IPS DF 19.7 (cell line): ENCODE data around the gene SCN5A.

Experiments used
- DNase-seq: peaks from one replicate; pipeline ENCODE4 v3.0.0-alpha.2; 2013; ENCODE audit warnings: low read depth, low spot score

The SCN5A gene

GRCh38 chr3:38649500-38650247 is at the start of gene SCN5A:
Gene SCN5A (minus strand): TSS chr3:38649687. CDS start chr3:38633307, 16,380 bp downstream.
- DNase-seq = no peak

GRCh38 chr3:38698760-38699159 is 49.3 kb upstream of the SCN5A start:
- no peak for DNase-seq

GRCh38 chr3:38698061-38698460 is 48.6 kb upstream of the SCN5A start:
- DNase-seq = no peak

- DNase-seq = no peak
These were observed 46.5 kb upstream of the SCN5A start for GRCh38 chr3:38696034-38696433.

- DNase-seq = no peak
These were observed 40.7 kb upstream of the SCN5A start for GRCh38 chr3:38690185-38690584.

GRCh38 chr3:38689774-38690173 is 40.3 kb upstream of the SCN5A start:
- no peak for DNase-seq

- no peak for DNase-seq
These were observed 39.9 kb upstream of the SCN5A start for GRCh38 chr3:38689346-38689745.

GRCh38 chr3:38687321-38687720 is 37.8 kb upstream of the SCN5A start:
- no peak for DNase-seq

GRCh38 chr3:38684546-38684945 is 35.1 kb upstream of the SCN5A start:
- no peak for DNase-seq

GRCh38 chr3:38669668-38670067 is 20.2 kb upstream of the SCN5A start:
- no peak for DNase-seq

GRCh38 chr3:38662544-38662943 is 13.1 kb upstream of the SCN5A start:
- DNase-seq = peak; percentile 72

- no peak for DNase-seq
These were observed 9.4 kb upstream of the SCN5A start for GRCh38 chr3:38658841-38659240.

GRCh38 chr3:38657369-38657768 is 7.9 kb upstream of the SCN5A start:
- DNase-seq = no peak

- peak; percentile 40 for DNase-seq
These were observed 6.3 kb upstream of the SCN5A start for GRCh38 chr3:38655708-38656300.

- DNase-seq = no peak
These were observed 4.4 kb upstream of the SCN5A start for GRCh38 chr3:38653685-38654537.

GRCh38 chr3:38652934-38653333 is 3.4 kb upstream of the SCN5A start:
- no peak for DNase-seq

GRCh38 chr3:38651153-38651789 is 1.8 kb upstream of the SCN5A start:
- peak; percentile 35 for DNase-seq

- no peak for DNase-seq
These were observed 913 bp upstream of the SCN5A start for GRCh38 chr3:38650248-38650951.

- no peak for DNase-seq
These were observed 608 bp downstream of the SCN5A start for GRCh38 chr3:38648659-38649499.

- no peak for DNase-seq
These were observed 1.3 kb downstream of the SCN5A start for GRCh38 chr3:38648024-38648658.
